K562 (cell line): ENCODE results near the gene FBRS. TPM values are rescaled to one million over a fixed set of nuclear protein-coding genes. Genes with fewer than 3 reads are reported as not detected.
A peak's percentile ranks its signal among the peaks of the same experiment; 100 is the strongest.

Experiments
- ATAC-seq: fragments of 200-7000 bp; cut with Tn5 transposase; 3 replicates; pipeline ENCODE4 v1.9.1; 2020; ENCODE audit warnings: moderate library complexity
- BruUV-seq: library from RNA; stranded (reverse); fragments of 400-500 nt; replicated peaks from 2 replicates; lab custom pipeline; 2021; lab: Mats Ljungman, UMichigan
- CTCF ChIA-PET: fragments of 300-600 bp; formaldehyde crosslinking; extraction: SDS; loops from one replicate; lab custom pipeline; 2021; ENCODE audit warnings: low intra/inter-chr PET ratio; lab: Yijun Ruan, JAX
- POLR2A ChIA-PET: fragments of 300-600, 350-650 bp; sonication (Branson Sonifier 250); formaldehyde crosslinking; extraction: SDS; loops from one replicate; lab custom pipeline; 2021; ENCODE audit warnings: antibody characterized with exemption, inconsistent platforms; lab: Yijun Ruan, JAX
- DNase-seq, 4 experiments: peaks; one replicate each; pipeline versions ENCODE4 v3.0.0 to v3.0.0-alpha.2; 2011 to 2018; ENCODE audit warnings: low spot score in 3 of 4, mixed read lengths in 3 of 4; ENCODE audit errors: extremely low read depth in 1 of 4
- FAIRE-seq: peaks from 2 replicates; lab custom pipeline; 2011; peaks lifted over from hg19 to GRCh38; lab: Jason Lieb, UNC
- H2AFZ ChIP-seq: 2 replicates; pipeline ENCODE4 v1.6.0; 2011; ENCODE audit warnings: low read depth, low read length, control low read depth, inconsistent platforms
- H3K27ac ChIP-seq: fragments of 200-600 bp; 3 replicates; pipeline ENCODE4 v1.8.0; 2011; ENCODE audit warnings: low read depth, mild to moderate bottlenecking, control low read depth, inconsistent platforms, low read length, moderate library complexity, mixed read lengths; ENCODE audit errors: extremely low read depth
- H3K27me3 ChIP-seq, 2 experiments: fragments of 300-600 bp in 1 of 2; 2 replicates in 1 of 2; 3 replicates in 1 of 2; pipeline versions ENCODE4 v1.6.0 to v1.8.0; 2011; ENCODE audit warnings: inconsistent platforms in 2 of 2, low read length in 2 of 2, mild to moderate bottlenecking in 1 of 2, mixed read lengths in 1 of 2, moderate library complexity in 1 of 2; ENCODE audit not compliant: control insufficient read depth in 2 of 2, insufficient read depth in 2 of 2
- H3K36me3 ChIP-seq: fragments of 300-600 bp; 3 replicates; pipeline ENCODE4 v1.8.0; 2011; ENCODE audit warnings: mild to moderate bottlenecking, low read length, inconsistent platforms; ENCODE audit not compliant: control insufficient read depth, insufficient read depth
- H3K4me1 ChIP-seq, 2 experiments: fragments of 200-600 bp in 1 of 2; replicated peaks in 1 of 2; 2 replicates in 1 of 2; 3 replicates in 1 of 2; pipeline versions ENCODE4 v1.5.1 to v1.8.0; 2011; ENCODE audit warnings: inconsistent platforms in 2 of 2, low read length in 2 of 2, mild to moderate bottlenecking in 1 of 2, mixed read lengths in 1 of 2, moderate library complexity in 1 of 2; ENCODE audit not compliant: control insufficient read depth in 2 of 2, insufficient read depth in 2 of 2
- H3K4me2 ChIP-seq: 2 replicates; pipeline ENCODE4 v1.6.1; 2011; ENCODE audit warnings: low read length, control low read depth, inconsistent platforms, mixed read lengths; ENCODE audit not compliant: insufficient read depth
- H3K4me3 ChIP-seq: fragments of 200-600 bp; sonication (generic), shearing (Covaris generic); 2 replicates; pipeline ENCODE4 v1.5.1; 2016; ENCODE audit warnings: control low read depth, inconsistent platforms
- H3K79me2 ChIP-seq: fragments of 200-600 bp; 3 replicates; pipeline ENCODE4 v1.8.0; 2011; ENCODE audit warnings: low read length, inconsistent platforms; ENCODE audit not compliant: control insufficient read depth, insufficient read depth
- H3K9ac ChIP-seq, 2 experiments: 2 replicates each; pipeline versions ENCODE4 v1.6.0 to v1.6.1; 2011; ENCODE audit warnings: low read depth in 2 of 2, low read length in 2 of 2, control low read depth in 1 of 2, inconsistent platforms in 1 of 2, mild to moderate bottlenecking in 1 of 2, mixed read lengths in 1 of 2; ENCODE audit not compliant: insufficient read depth in 1 of 2
- H3K9me1 ChIP-seq: one replicate; pipeline ENCODE4 v1.6.0; 2011; ENCODE audit warnings: inconsistent platforms, mild to moderate bottlenecking, low read length, moderate library complexity; ENCODE audit not compliant: control insufficient read depth, insufficient read depth
- H3K9me3 ChIP-seq: replicated peaks from 2 replicates; pipeline ENCODE4 v1.5.1; 2011; ENCODE audit warnings: low read depth, low read length, inconsistent platforms; ENCODE audit not compliant: control insufficient read depth, insufficient read depth
- H4K20me1 ChIP-seq: replicated peaks from 2 replicates; pipeline ENCODE4 v1.6.1; 2011; ENCODE audit warnings: low read length, inconsistent platforms, mixed read lengths; ENCODE audit not compliant: control insufficient read depth, insufficient read depth
- BCOR ChIP-seq: fragments of 450-650 bp; IDR thresholded peaks from 2 replicates; pipeline ENCODE4 v1.6.1; 2016
- CREB3 ChIP-seq: fragments of 450-650 bp; conservative IDR thresholded peaks from 2 replicates; pipeline ENCODE4 v1.6.1; 2016; ENCODE audit warnings: missing genetic modification characterization, low read depth, mild to moderate bottlenecking, missing compliant biosample characterization, moderate library complexity
- MAFF ChIP-seq: IDR thresholded peaks from 2 replicates; pipeline ENCODE4 v1.6.1; 2012; ENCODE audit warnings: low read length, improper control_type of control experiment
- NFYB ChIP-seq: IDR thresholded peaks from 2 replicates; pipeline ENCODE4 v1.6.1; 2011; ENCODE audit warnings: mild to moderate bottlenecking, moderate library complexity; ENCODE audit not compliant: insufficient read length; ENCODE audit errors: extremely low read depth
- SRSF3 ChIP-seq: fragments of 200-400 bp; formaldehyde crosslinking; IDR thresholded peaks from 2 replicates; pipeline ENCODE4 v1.6.1; 2016; ENCODE audit warnings: mild to moderate bottlenecking, low read length, moderate library complexity; ENCODE audit not compliant: insufficient read depth
- VEZF1 ChIP-seq: fragments of 200-800 bp; sonication (Bioruptor generic); IDR thresholded peaks from 2 replicates; pipeline ENCODE4 v1.6.1; 2017; ENCODE audit warnings: missing genetic modification characterization, missing compliant biosample characterization
- WGBS: fragments of 100-300 bp; shearing (Covaris generic); methylation state at CpG from one replicate; pipeline ENCODE4 v1.1.6; 2016; ENCODE audit warnings: low coverage, mixed read lengths; ENCODE audit not compliant: insufficient coverage; ENCODE audit errors: missing lambda C conversion rate; 5-methylcytosine and 5-hydroxymethylcytosine counted together
- in situ Hi-C: fragments of 300-500 bp; cut with MboI; formaldehyde crosslinking; loops from 4 replicates; pipeline ENCODE4 v1.15.0; 2018; ENCODE audit warnings: inconsistent platforms, mixed read lengths
- intact Hi-C: fragments of 100-400 bp; cut with micrococcal nuclease; formaldehyde crosslinking; loops from 2 replicates; pipeline ENCODE4 v1.14.2; 2022
- polyA plus RNA-seq, 8 experiments: library from polyadenylated mRNA; depleted of rRNA in 4 of 8; stranded (reverse) in 5 of 8; unstranded in 3 of 8; fragments of >200 nt; fragmentation: Nextera tagmentation in 2 of 8; fragmentation: Illumina TruSeq in 1 of 8; extraction: Ambion mirVana in 2 of 8; extraction: Trizol in 1 of 8; gene quantifications; 2 replicates each; pipeline versions ENCODE4 v1.2.1 to v1.2.3, GENCODE V29; 2011 to 2014; ENCODE audit warnings: inconsistent platforms in 1 of 8, missing spikeins in 1 of 8
- total RNA-seq, 7 experiments: library from RNA; depleted of rRNA in 6 of 7; stranded (reverse); fragments of >200 nt in 6 of 7; fragmentation: Illumina TruSeq in 2 of 7; extraction: Trizol in 2 of 7; gene quantifications; 2 replicates each; pipeline versions ENCODE4 v1.2.1 to v1.2.3, GENCODE V29; 2011 to 2021; ENCODE audit warnings: low replicate concordance in 1 of 7

The FBRS gene
- total and polyA plus RNA-seq, 9 of the 15 experiments (the other 6 are each of a cell fraction or from before 2014, with no cell fraction given) = 0.32 to 59.5 (median 13.1) TPM

- DNase-seq (peak in 1 of 4 experiments; percentile 43), ATAC-seq (no peak), FAIRE-seq (peak; percentile 74)
- peaks cover 17% of the 10 kb centered on the region for H3K79me2 ChIP-seq
- POLR2A ChIA-PET = interaction anchor here (0.6 to 2.3 kb wide), 6 partner anchors 11 to 330 kb away, joined by 3 to 11 read pairs (median 4); no protein-coding TSS in a partner anchor
- H3K9me1 ChIP-seq = no peaks in the 10 kb centered on the region
- no TSS peak for BruUV-seq
- peaks cover 8% of the 10 kb centered on the region; the same call in 2 of the 3 replicates for H3K36me3 ChIP-seq
- H4K20me1 ChIP-seq = 0 out of 2 replicates have a peak, but pooled peaks cover 7% of the 10 kb centered on the region
- no peak overlapping the region for H3K4me3 ChIP-seq
- 52% methylated on average over 11 of the region's 11 CpGs for WGBS
- TF ChIP-seq BCOR (no peak), SRSF3 (no peak), MAFF (no peak), CREB3 (no peak), VEZF1 (CRISPR knock-in tag) (peak; percentile 45), NFYB (no peak)
- intact Hi-C loops = loop anchor here (10.0 kb wide), 1 partner anchor 160 kb away; the partner anchor contains the start of gene ZNF747
- peak overlapping the region; percentile 23; the same call in 1 of the 2 replicates for H3K4me2 ChIP-seq
- in situ Hi-C loops = no loop called here
- no peaks in the 10 kb centered on the region for H3K27me3 ChIP-seq
- H3K9ac ChIP-seq = peak overlapping the region in 1 of 2 experiments; percentile 78; a peak in 2 of 4 replicates
- peak overlapping the region; percentile 78 for H2AFZ ChIP-seq
- H3K27ac ChIP-seq = peak overlapping the region; percentile 18; the same call in 2 of the 3 replicates
- no peaks in the 10 kb centered on the region for H3K9me3 ChIP-seq
- H3K4me1 ChIP-seq = peaks cover 27 to 32% of the 10 kb centered on the region in 2 experiments
- CTCF ChIA-PET = interaction anchor here (0.7 kb wide), 1 partner anchor 149 kb away, joined by 5 read pairs; no protein-coding TSS in a partner anchor
Measured at GRCh38 chr16:30694926-30695693, 36.9 kb downstream of the FBRS start.
